IMR-90 (cell line): ENCODE data around the gene SLC5A11.
A peak's percentile ranks its signal among the peaks of the same experiment; 100 is the strongest.

Experiments used
- CEBPB ChIP-seq: IDR thresholded peaks from 2 replicates; pipeline ENCODE4 v1.6.1; 2012; ENCODE audit warnings: low read depth, low read length, improper control_type of control experiment
- CTCF ChIP-seq: conservative IDR thresholded peaks from 2 replicates; pipeline ENCODE4 v1.5.1; 2012; ENCODE audit warnings: mild to moderate bottlenecking, low read depth, low read length, improper control_type of control experiment
- POLR2A ChIP-seq: IDR thresholded peaks from 2 replicates; pipeline ENCODE4 v1.6.1; 2012; ENCODE audit warnings: mild to moderate bottlenecking, low read depth, low read length

DNA sequence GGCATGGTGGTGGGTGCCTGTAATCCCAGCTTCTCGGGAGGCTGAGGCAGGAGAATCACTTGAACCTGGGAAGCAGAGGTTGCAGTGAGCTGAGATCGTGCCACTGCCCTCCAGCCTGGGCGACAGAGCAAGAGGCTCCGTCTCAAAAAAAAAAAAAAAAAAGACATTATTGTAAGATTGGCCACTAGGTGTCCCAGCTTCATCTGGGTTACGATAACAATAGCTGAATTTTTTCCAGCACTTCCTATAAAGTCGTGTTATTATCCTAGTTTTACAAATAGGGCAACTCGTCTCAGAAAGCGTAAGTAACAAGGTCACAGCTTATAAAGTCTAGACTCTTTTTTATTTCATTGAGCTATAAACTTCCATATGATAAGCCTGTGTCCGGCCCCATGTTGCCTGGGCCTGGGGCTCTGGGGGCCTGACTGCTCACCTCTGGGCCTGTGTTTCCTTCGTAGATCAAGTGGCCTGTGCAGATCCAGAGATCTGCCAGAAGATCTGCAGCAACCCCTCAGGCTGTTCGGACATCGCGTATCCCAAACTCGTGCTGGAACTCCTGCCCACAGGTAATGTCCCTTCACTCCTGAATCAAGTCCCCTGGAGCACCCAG, 60.5 kb downstream of the SLC5A11 start:
- TF ChIP-seq CTCF (peak; percentile 48), CEBPB (no peak), POLR2A (no peak)
